OCI-M1 (cell line): ENCODE measurements around the gene SMIM45.

Experiments
- DNase-seq: peaks from one replicate; lab custom pipeline; 2025; lab: John Stamatoyannopoulos, UW

The SMIM45 gene

DNA sequence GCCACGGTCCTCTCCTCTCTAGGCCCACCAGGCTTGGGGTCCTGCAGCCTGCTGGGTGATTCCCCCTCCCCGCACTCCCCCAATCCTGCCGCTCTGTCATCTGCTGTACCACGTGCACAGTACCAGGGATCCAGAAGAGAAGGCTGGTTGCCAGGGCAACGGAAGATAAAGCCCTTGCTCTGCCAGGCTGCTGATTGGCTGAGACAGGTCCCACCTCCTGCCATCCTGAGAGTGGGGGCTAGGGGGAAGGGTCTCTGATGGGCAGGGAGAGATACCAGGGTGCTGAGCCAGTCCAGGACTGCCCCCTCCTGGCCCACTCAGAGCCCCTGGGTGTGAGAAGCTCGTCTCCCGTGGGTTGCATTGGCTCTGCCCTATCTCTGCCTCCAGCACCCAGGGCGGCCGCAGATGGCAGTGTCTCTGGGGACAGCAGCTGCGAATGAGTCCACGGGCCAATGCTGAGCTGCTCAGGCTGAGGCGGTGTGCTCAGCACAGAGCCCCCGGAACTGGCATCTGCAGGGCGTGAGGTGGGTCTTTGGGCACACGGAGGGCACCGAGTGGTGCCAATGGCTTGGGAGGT lies at the start of gene SMIM45:
Gene SMIM45, plus strand, starts transcription at position 253 of the 577 bp plus-strand sequence.
- DNase-seq = peak; percentile 14

DNA sequence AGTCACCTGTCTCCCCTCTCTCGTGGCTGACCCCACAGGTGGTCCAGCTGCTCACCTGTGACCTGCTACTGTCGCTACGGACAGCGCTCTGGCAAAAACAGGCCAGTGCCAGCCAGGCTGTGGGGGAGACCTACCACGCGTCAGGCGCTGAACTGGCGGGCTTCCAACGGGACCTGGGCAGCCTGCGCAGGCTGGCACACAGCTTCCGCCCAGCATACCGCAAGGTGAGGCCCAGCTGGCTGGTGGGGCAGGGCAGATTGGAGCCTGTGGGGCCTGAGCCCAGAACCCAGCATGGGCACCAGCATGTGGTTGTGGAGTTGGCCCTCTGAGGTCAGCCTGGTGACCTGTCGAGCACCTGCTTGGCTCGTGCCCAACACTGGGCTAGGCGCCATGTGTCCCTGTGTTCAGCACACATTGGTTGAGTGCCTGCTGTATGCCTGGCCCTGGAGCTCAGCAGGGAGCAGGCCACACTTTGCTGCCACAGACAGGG lies 49.0 kb upstream of the SMIM45 start:
- DNase-seq = no peak

DNA sequence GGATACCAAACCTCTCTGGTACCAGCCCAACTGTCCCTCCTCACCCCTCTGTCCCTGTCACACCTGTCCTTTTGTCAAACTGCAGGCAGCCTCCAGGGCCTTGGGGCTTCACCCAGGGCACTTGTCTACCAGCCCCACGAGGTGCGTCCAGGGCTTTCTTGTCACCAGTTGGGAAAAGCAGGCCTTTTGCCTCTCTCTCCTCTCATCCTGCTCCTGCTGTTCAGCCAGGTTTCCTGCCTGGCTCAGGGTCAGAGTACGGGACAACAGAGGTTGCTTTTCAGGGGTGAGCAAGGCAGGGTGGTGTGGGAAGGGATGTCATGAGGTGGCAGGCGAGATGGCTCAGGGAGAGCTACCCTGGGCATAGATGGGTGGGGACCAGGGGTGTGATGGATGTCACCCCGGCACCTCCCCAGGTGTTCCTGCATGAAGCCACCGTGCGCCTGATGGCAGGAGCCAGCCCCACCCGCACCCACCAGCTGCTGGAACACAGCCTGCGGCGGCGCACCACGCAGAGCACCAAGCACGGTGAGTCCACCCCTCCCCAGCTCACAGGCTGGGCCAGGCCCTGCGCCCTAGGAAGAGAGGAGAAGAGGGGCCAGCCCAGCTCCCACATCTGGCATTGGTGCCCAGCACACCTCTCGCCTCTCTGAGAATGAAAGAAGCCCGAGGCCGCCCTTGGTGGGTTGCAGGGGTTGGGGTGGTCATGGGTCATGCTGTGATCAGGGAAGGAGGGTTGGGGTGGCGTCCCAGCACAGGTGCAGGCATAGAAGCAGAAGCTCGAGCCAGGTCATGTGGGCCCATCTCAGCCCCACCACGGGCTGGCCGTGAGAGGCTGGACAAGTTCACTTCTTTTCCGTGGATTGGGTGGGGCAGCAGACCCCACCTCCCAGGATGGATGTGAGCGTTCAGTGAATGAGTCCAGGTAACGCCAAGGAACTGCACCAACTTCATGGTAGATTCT lies 47.2 kb upstream of the SMIM45 start:
- DNase-seq = no peak

DNA sequence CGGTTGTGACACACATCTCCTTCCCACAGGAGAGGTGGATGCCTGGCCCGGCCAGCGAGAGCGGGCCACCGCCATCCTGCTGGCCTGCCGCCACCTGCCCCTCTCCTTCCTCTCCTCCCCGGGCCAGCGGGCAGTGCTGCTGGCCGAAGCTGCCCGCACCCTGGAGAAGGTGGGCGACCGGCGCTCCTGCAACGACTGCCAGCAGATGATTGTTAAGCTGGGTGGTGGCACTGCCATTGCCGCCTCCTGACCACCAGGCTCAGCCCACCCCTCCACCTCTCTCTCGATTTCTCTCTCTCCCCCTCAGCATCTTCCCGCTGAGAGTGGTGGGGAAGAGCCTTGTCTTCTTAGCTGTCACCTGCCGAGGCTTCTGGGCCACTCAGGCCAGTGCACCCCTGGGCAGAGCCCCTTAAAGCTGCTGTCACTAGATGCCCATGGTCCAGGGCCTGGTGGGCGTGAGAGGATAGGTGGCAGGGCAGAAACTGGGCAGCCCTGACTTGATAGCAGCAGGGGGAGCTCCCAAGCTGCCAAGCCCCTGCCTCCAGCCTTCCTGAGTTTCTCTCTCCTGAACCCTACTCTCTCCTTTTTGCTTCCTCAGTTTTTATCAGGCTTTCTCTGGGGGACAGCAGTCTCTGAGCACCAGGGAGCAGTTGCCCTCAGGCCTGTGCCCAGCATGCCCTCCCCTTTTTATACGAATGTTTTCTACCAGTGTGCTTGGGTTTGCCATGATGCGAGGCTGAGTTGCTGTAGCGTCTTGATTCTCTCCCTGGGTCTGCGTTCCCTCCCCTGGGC lies 46.3 kb upstream of the SMIM45 start:
- no peak for DNase-seq

DNA sequence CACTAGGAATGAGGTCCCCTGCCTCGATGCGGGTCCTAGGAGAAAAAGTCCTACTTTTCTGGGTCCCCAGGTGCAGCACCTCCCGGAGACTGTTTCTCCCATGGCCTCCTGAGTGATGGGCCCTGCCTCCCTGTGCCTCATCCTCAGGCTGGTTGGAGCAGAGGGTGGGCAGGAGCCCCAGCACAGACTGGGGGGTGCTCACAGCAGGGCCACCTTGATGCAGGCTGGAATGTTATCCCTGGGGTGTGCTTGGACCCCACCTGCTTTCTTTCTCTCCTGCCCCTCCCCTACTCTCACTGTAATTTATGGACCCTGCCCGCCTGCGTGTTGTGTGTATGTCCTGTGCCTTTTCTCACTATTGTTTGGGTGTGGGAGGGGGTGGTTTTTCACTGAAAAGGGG lies 45.1 kb upstream of the SMIM45 start:
- DNase-seq = no peak

DNA sequence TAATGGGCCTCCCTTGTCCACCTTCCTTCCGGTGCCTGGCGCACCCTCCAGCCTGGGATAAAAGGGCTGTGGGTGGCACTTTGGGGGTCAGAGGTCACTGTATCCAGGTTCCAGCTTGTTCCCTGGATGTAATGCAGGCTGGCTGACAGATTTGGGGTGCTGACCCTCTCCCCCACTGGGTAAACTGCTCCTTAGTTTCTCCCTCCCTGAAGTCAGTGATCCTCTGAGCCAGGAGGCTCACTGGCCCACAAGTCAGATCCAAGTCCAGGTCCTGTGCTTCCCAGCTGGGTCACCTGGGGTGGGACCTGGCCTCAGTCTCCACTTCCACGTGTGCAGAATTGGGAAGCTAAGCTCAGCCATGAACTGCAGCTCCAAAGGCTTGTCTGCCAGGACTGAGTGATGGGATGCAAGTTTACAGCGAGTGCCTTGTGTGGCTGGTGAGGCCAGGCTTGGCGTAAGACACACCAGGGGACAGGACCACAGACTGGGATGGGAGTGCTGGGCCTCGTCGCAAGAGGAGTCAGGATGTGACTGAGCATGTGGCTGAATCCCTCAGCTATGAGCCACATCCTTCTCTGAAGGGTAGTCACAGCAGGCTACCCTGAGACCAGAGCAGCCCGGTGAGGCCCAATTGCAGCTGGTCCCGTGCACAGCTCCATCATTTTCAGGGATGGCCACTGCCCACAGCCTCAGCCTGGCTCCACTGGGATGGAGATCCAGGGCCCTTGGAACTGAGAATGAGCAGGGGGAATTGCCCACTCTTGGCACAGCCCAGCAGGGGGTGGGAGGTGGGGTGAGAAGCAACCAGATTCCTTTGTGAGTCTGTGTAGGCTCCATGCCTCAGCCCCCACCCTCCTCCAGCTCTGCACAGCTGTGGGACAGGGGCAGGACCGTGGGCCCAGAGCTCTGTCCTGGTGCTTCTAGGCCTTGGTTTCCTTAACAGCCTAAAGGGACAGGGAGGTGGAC lies 44.2 kb upstream of the SMIM45 start:
- no peak for DNase-seq

DNA sequence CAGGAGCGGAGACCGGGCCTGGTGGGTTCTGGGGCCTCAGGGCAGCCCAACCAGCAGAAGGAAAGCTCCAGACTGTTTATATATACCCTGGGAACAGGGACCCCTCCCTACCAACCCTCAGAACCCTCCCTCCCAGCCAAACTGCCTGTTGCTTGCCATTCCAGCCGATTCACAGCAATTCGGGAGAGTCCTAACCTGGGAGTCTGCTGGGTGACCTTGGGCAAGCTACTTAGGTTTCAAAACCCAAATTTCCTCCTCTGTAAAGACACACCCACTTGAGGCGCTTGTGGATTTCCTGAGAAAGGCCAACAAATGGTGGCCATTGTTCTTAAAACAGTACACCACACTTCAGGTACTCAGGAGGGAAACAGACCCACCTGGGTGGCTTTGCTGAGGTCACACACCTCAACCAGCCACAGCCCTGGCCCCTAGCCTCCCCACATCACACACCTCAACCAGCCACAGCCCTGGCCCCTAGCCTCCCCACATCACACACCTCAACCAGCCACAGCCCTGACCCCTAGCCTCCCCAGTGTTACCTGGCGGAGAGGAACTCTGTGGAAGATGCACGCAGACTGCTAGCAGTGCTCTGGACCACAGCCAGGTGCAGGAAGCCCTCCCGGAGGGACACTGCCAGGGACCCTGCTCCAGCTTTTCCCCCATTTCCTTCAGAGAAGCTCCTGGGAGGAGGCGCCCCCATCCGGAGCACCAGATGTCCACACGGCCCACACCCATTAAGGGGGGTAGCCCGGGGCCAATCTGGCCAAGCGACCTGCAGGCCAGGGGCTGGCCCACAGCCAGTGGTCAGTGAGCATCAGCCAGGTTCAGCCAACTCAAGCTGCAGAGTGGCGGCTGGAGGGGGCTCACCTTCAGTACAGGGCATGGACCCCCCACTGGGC lies 43.3 kb upstream of the SMIM45 start:
- no peak for DNase-seq

DNA sequence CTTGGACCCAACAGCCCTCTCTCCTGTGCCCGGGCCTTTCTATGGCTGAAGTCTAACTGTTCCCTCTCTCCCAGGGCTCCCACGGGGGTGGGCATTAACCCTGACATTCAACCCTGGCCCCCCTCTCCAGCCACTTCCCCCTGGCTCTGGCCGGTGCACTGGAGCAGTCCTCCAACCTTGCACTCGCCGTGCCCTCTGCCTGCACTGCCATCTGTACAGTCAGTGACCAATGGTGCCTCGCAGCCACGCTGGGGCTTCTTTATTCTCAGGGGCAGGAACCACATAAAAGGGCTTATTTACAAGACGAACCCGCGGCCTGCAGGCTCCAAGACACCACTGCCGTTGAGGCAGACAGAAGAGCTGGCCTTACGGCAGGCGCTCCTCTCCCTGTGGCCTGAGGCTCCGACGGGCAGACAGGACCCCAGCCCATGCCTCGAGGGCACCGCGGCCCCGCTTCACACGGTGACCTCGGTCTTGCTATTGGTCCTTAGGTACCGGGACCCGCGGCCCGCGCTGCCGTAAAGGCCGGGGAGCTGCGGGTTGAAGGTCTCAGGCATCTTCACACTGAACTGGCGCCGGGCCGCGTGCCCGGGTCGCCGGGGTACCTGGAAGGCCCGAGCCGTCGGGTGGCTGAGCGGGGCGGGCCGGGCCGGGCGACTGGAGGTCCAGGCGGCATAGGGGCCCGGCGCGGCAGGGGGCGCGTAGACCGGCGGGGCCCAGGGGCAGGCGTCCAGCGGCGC lies 42.5 kb upstream of the SMIM45 start:
- DNase-seq = no peak

DNA sequence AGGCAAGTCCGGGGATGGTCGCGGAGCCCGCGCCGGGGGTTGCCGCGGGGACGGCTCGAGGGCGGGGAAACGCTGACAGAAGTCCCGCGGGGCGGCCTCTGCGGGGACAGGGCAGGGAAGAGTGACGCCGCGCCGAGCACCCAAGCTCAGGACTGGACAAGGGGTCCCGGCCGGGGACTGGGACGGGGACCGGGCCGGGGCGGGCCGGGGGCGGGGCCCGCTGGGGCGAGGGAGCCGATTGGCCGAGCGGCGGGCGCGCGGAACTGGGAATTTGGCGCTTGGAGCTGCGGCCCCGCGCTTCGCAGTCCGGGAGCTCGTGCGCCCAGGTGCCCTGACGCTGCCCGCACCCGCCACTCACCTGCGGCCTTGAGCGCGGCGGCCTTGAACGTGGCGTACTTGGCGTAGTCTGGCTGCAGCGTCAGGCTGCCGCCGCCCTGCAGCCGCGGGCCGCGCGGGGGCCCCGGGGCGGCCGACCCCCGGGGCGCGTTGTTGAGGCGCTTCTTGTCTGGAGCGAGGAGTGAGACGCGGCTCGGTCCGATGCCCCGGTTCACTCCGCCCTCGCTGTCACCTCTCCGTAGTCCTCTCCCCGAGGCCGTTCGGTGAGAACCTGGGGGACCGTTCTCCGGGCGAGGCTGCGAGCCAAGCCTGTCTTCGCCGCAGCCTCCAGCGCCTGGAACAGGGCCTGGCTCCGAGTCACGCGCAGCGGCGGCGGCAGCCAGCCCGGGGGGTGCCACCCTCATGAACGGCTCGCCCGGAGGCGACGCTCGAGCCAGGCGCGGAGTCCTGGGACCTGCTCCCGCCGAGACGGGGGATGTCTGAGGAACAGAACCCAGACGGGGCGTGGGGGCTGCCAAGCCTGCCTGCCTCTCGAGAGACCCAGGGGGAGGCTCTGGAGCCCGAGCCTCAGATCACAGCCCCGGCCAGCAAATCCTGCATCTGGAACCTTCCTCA lies 41.6 kb upstream of the SMIM45 start:
- DNase-seq = no peak

DNA sequence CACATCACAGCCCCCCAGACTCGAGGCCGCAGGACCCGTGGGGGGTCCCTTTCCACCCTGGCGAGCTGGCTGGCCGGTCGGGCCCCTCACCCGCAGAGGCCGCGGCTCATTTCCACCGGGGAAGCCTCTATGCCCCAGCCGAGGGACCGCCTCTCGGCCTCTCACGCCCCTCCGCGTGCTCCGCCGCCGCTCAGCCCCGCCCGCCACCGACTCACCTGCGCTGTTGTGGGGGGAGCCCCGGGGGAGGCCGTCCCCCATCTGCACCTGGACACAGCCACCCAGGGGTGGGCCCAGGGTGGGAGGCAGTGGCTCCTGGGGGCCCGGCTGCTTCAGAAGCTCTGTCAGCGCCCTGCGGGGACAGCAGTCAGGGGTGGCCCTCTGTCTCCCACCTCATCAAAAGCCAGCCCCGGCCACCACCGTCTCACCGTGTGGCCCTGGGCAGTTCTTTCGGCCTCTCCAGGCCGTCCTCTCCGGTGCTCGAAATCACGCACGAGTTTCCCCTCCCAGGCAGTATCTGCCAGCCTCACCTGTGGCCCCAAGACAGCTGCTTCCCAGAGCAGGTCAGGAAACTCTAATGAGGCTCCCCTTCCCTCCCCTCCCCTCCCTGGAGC lies 40.8 kb upstream of the SMIM45 start:
- DNase-seq = no peak

DNA sequence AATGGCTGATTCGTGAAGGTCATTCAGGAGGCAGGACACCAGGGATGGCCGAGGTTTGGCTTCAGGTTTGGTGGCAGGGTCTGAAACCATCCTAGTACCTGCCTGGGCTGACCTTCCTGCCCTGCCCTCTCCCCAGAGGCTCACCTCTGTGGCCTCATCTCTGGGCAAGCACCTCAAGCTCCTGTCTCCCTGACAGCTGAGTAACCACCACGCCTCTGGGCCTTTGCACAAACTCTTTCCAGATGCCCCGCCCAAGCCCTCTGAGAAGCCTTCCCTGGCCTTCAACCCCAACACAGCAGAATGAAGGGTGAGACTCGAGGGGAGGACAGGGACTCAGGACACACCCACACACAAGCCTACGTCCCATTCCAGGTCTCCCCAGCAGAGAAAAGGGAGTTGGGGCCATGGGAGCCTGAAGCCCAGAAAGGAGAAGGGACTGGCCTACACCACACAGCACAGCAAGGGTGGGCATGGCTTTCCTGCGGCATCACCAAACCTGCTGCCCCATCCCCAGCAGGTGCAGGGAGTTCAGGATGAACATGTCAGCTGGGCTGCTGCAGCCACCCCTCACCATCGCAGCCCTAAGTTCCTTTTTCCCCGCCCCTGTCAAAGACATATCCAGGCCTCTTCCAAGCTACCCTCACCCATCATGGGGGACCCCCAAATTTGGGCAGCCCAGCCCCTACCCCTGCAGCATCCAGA lies 39.5 kb upstream of the SMIM45 start:
- DNase-seq = no peak

DNA sequence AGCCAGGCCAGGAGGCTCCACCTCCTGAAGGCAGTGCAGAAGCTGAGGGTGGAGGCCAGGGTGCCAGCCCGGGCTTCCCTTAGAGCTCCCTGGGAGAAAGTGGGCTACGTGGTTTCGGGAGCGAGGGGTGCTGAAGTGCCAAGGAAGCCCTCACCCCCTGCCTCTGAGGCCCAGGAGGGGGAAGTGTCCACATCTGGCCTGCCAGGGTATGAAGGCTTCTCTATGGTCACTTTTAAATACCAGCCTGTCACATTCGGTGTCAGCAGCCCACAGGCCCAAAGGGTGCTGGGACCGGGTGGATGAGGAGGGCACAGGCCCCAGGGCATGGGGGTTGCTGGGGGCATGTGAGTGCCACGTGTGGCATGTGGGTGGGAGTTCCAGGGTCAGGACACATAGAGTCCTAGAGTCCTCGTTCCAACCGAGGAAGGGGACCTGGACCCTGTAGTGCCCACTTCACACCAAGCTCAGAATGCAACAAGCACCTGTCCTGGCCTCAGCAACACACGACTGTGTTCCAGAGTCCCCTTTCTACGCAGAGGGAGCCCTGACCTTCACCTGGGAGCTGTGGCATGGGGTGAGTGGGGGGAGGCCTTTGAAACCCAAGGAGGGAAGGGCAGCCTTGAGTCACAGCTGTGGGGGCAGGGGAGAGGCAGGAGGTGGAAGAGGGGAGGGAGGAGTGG lies 38.8 kb upstream of the SMIM45 start:
- DNase-seq = no peak

DNA sequence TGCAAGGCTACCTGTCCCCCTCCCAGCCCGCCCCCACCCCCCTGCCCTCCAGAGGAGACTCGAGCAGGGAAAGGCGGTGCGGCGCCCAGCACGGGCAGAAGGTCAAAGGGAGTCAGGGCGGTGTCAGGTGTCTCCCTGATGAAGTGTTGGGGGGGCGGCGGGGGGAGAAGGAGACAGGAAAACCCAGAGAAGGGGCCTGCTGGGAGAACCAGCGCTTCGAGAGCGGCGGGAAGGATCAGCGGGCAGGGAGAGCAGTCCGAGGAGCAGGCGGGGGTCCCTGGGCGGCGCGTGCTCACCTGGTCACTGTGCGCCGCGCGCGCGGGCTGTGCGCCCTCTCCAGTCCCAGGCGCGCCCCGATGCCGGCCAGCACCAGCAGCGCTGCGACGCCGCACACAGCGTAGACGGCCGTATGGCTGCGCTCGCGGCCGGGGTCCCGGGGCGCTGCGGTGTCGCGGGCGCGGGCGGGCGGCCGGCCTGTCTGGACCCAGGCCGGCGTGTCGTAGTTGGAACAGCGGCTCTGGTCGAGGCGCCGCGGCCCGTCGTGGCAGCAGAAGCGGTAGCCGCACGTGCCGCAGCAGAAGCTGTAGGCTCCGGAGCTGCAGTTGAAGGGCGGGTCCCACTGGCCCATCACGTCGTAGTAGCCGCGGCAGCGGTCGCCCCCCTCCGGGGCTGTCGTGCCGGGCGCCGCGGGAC lies 38.0 kb upstream of the SMIM45 start:
- DNase-seq = no peak

DNA sequence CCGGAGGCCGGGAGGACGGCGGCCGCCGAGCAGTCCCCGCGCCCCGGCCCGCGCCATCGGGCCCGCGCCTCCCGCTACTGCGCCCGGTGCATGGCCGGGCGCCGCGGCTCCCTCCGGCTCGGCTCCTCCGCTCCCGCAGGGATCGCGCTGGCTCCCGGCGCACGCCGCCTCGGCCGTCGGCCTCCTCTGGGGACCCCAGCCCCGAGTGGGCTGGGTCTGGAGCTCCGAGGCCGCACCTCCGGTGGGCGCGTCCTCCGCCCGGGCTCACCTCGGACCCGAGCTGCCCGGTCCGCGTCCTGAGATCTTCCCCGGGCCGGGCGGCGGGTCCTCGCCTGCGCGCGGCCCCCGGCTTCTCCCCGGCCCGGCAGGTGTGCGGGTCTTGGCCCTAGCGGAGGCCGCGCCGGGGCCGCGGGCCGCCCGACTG lies 37.3 kb upstream of the SMIM45 start:
- no peak for DNase-seq

DNA sequence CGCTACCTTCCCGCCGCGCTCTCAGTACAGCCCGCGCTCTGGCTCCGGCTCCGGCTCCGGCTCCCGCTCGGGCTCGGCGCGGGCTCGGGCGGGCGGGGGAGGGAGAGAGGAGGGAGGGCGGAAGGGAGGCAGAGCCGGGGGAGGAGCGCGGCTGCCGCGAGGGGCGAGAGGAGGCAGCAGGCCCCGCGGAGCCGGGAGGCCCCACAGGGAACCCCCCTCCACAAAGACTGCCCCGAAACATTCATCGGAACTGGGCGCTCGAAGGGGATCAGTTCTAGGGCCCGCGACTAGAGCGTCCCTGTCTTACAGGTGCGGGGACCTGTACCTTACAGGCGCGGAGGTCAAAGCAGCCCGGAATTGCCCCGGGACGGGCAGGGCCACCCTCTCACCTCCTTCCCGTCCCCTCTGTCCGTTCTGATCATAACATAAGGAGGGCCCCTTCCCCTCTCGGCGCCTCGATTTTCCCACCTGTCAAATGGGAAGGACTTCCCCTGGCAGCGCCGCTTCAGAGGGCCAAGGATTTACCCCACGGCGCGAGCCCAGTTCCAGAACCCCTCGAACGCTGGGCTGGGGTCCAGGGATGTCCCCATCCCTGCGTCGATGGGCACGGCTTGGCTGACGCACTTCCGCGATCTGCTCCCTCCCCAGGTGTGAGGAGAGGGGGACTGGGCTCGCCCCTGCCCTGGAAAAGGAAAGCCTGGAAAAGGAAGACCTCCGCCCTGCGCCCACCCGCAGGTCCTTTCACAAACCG lies 36.7 kb upstream of the SMIM45 start, which contains the start of gene SHISA8:
Gene SHISA8, minus strand, starts transcription at position 40 of the 751 bp plus-strand sequence. CDS start 407 bp downstream, outside the sequence.
- no peak for DNase-seq
